H9 (cell line): Measurements from ENCODE around the gene PTPRN2. TPM values are rescaled to one million over a fixed set of nuclear protein-coding genes. Genes with fewer than 3 reads are reported as not detected.

Experiments
- DNase-seq: peaks from one replicate; pipeline ENCODE4 v3.0.0-alpha.2; 2017
- H2AFZ ChIP-seq: one replicate; pipeline ENCODE4 v1.6.1; 2013; ENCODE audit warnings: mild to moderate bottlenecking, low read length, control low read depth, moderate library complexity
- H2AK5ac ChIP-seq: 2 replicates; pipeline ENCODE4 v1.6.1; 2013; ENCODE audit warnings: low read length, control low read depth, mixed read lengths; ENCODE audit not compliant: insufficient read length
- H2BK120ac ChIP-seq: one replicate; pipeline ENCODE4 v1.6.1; 2013; ENCODE audit warnings: low read depth, mild to moderate bottlenecking, low read length, control low read depth, inconsistent platforms; ENCODE audit not compliant: poor library complexity, severe bottlenecking
- H2BK12ac ChIP-seq: 2 replicates; pipeline ENCODE4 v1.6.1; 2013; ENCODE audit warnings: low read length, control low read depth, mixed read lengths, low read depth; ENCODE audit not compliant: insufficient read length
- H2BK15ac ChIP-seq: 2 replicates; pipeline ENCODE4 v1.6.1; 2013; ENCODE audit warnings: low read depth, low read length, control low read depth
- H2BK20ac ChIP-seq: one replicate; pipeline ENCODE4 v1.6.1; 2013; ENCODE audit warnings: low read depth, mild to moderate bottlenecking, low read length, control low read depth, inconsistent platforms; ENCODE audit not compliant: poor library complexity, severe bottlenecking
- H2BK5ac ChIP-seq: 2 replicates; pipeline ENCODE4 v1.6.1; 2013; ENCODE audit warnings: low read length, control low read depth, mixed read lengths; ENCODE audit not compliant: insufficient read length
- H3K14ac ChIP-seq: 2 replicates; pipeline ENCODE4 v1.6.1; 2013; ENCODE audit warnings: low read length, control low read depth; ENCODE audit not compliant: insufficient read depth
- H3K18ac ChIP-seq: 2 replicates; pipeline ENCODE4 v1.6.1; 2013; ENCODE audit warnings: low read depth, mild to moderate bottlenecking, mixed read lengths, low read length, control low read depth; ENCODE audit not compliant: insufficient read length
- H3K23ac ChIP-seq: 2 replicates; pipeline ENCODE4 v1.6.1; 2013; ENCODE audit warnings: low read length, control low read depth, mixed read lengths, low read depth; ENCODE audit not compliant: insufficient read length
- H3K23me2 ChIP-seq: 2 replicates; pipeline ENCODE4 v1.6.1; 2013; ENCODE audit warnings: low read depth, mild to moderate bottlenecking, mixed read lengths, low read length, control low read depth; ENCODE audit not compliant: insufficient read length, poor library complexity, severe bottlenecking
- H3K27ac ChIP-seq: 2 replicates; pipeline ENCODE4 v1.5.1; 2013; ENCODE audit warnings: low read length, control low read depth, mixed read lengths, low read depth; ENCODE audit not compliant: insufficient read length
- H3K27me3 ChIP-seq: 2 replicates; pipeline ENCODE4 v1.6.1; 2013; ENCODE audit warnings: low read length, control low read depth, inconsistent platforms; ENCODE audit not compliant: insufficient read depth
- H3K4ac ChIP-seq: 2 replicates; pipeline ENCODE4 v1.6.1; 2013; ENCODE audit warnings: low read depth, mild to moderate bottlenecking, control low read depth, inconsistent platforms, low read length, moderate library complexity
- H3K4me1 ChIP-seq: 2 replicates; pipeline ENCODE4 v1.6.1; 2013; ENCODE audit warnings: low read length, control low read depth, inconsistent platforms; ENCODE audit not compliant: insufficient read depth
- H3K4me2 ChIP-seq: 2 replicates; pipeline ENCODE4 v1.6.1; 2013; ENCODE audit warnings: low read length, control low read depth, mixed read lengths; ENCODE audit not compliant: insufficient read length, insufficient read depth
- H3K56ac ChIP-seq: 2 replicates; pipeline ENCODE4 v1.6.1; 2013; ENCODE audit warnings: low read depth, mild to moderate bottlenecking, mixed read lengths, low read length, control low read depth; ENCODE audit not compliant: insufficient read length
- H3K79me1 ChIP-seq: 2 replicates; pipeline ENCODE4 v1.6.1; 2013; ENCODE audit warnings: low read depth, mild to moderate bottlenecking, moderate library complexity, low read length, control low read depth, inconsistent platforms; ENCODE audit not compliant: insufficient read depth, poor library complexity, severe bottlenecking
- H3K79me2 ChIP-seq: 2 replicates; pipeline ENCODE4 v1.6.1; 2013; ENCODE audit warnings: low read length, control low read depth, inconsistent platforms; ENCODE audit not compliant: insufficient read depth
- H3K9ac ChIP-seq: 2 replicates; pipeline ENCODE4 v1.6.1; 2013; ENCODE audit warnings: low read length, control low read depth, mixed read lengths; ENCODE audit not compliant: insufficient read length; ENCODE audit errors: extremely low read depth
- H3K9me3 ChIP-seq: one replicate; pipeline ENCODE4 v1.6.1; 2013; ENCODE audit warnings: low read depth, low read length, inconsistent platforms; ENCODE audit not compliant: control insufficient read depth
- H3T11ph ChIP-seq: one replicate; pipeline ENCODE4 v1.6.1; 2013; ENCODE audit warnings: mild to moderate bottlenecking, low read length, control low read depth, inconsistent platforms
- H4K20me1 ChIP-seq: one replicate; pipeline ENCODE4 v1.6.1; 2013; ENCODE audit not compliant: control insufficient read depth, insufficient read length, insufficient read depth
- H4K5ac ChIP-seq: 2 replicates; pipeline ENCODE4 v1.6.1; 2013; ENCODE audit warnings: low read depth, mild to moderate bottlenecking, mixed read lengths, low read length, control low read depth; ENCODE audit not compliant: insufficient read length
- H4K8ac ChIP-seq: replicated peaks from 2 replicates; pipeline ENCODE4 v1.6.1; 2013; ENCODE audit warnings: low read length, control low read depth, mixed read lengths, low read depth; ENCODE audit not compliant: insufficient read length
- H4K91ac ChIP-seq: 2 replicates; pipeline ENCODE4 v1.6.1; 2013; ENCODE audit warnings: low read depth, mild to moderate bottlenecking, moderate library complexity, mixed read lengths, low read length, control low read depth; ENCODE audit not compliant: insufficient read length
- H3K27ac Mint-ChIP-seq, 3 experiments: 2 replicates in 2 of 3; 3 replicates in 1 of 3; pipeline ENCODE4 v1.8.0; 2020 to 2021; ENCODE audit warnings: mixed read lengths in 3 of 3, mild to moderate bottlenecking in 1 of 3, moderate library complexity in 1 of 3
- H3K27me3 Mint-ChIP-seq: 2 replicates; pipeline ENCODE4 v1.8.0; 2021; ENCODE audit warnings: low read depth, mild to moderate bottlenecking, moderate library complexity, mixed read lengths
- H3K36me3 Mint-ChIP-seq, 3 experiments: 2 replicates in 2 of 3; 3 replicates in 1 of 3; pipeline ENCODE4 v1.8.0; 2020 to 2021; ENCODE audit warnings: low read depth in 3 of 3, mixed read lengths in 3 of 3; ENCODE audit not compliant: insufficient read depth in 1 of 3
- H3K4me1 Mint-ChIP-seq, 2 experiments: 2 replicates each; pipeline ENCODE4 v1.8.0; 2020; ENCODE audit warnings: mixed read lengths in 2 of 2
- H3K4me3 Mint-ChIP-seq, 2 experiments: 2 replicates in 1 of 2; 3 replicates in 1 of 2; pipeline ENCODE4 v1.8.0; 2020 to 2021; ENCODE audit warnings: mild to moderate bottlenecking in 2 of 2, mixed read lengths in 2 of 2, moderate library complexity in 1 of 2
- H3K9me3 Mint-ChIP-seq, 2 experiments: 2 replicates in 1 of 2; 3 replicates in 1 of 2; pipeline ENCODE4 v1.8.0; 2020; ENCODE audit warnings: mild to moderate bottlenecking in 2 of 2, mixed read lengths in 2 of 2, moderate library complexity in 1 of 2
- WGBS: extraction: QIAGEN DNeasy Blood & Tissue Kit; methylation state at CpG from one replicate; pipeline ENCODE4 v1.1.7; 2013; ENCODE audit warnings: missing lambda C conversion rate, low lambda C conversion rate, mixed read lengths; ENCODE audit not compliant: insufficient read length; ENCODE audit errors: extremely low coverage; 5-methylcytosine and 5-hydroxymethylcytosine counted together
- total RNA-seq: library from RNA; stranded (reverse); gene quantifications from 2 replicates; pipeline ENCODE4 v1.2.1, GENCODE V29; 2021
- TF ChIP-seq, protein P1 (sequence below): fragments of 200-600 bp; sonication (generic); conservative IDR thresholded peaks from 3 replicates; pipeline ENCODE4 v1.8.0; 2021; ENCODE audit warnings: antibody characterized with exemption, mild to moderate bottlenecking

The PTPRN2 gene
- total RNA-seq, 1 experiment from 2014 or later = 5.2 TPM

GRCh38 chr7:157691586-157692459 is 895.8 kb downstream of the PTPRN2 start:
- no peak overlapping the region for H3K27ac ChIP-seq
- TF ChIP-seq, protein P1, sequence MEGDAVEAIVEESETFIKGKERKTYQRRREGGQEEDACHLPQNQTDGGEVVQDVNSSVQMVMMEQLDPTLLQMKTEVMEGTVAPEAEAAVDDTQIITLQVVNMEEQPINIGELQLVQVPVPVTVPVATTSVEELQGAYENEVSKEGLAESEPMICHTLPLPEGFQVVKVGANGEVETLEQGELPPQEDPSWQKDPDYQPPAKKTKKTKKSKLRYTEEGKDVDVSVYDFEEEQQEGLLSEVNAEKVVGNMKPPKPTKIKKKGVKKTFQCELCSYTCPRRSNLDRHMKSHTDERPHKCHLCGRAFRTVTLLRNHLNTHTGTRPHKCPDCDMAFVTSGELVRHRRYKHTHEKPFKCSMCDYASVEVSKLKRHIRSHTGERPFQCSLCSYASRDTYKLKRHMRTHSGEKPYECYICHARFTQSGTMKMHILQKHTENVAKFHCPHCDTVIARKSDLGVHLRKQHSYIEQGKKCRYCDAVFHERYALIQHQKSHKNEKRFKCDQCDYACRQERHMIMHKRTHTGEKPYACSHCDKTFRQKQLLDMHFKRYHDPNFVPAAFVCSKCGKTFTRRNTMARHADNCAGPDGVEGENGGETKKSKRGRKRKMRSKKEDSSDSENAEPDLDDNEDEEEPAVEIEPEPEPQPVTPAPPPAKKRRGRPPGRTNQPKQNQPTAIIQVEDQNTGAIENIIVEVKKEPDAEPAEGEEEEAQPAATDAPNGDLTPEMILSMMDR = no peak
- Mint-ChIP-seq H3K9me3 (peaks cover 3% of the 10 kb centered on the region in 2 experiments), H3K4me3 (peak overlapping the region; percentile 47 to 80), H3K27me3 (peaks cover 85% of the 10 kb centered on the region), H3K27ac (no peak overlapping the region), H3K4me1 (peaks cover 16 to 29% of the 10 kb centered on the region in 2 experiments), H3K36me3 (no peaks in the 10 kb centered on the region)
- no peak overlapping the region for H2BK20ac ChIP-seq
- H3K18ac ChIP-seq = no peak overlapping the region
- no peak overlapping the region for H2BK120ac ChIP-seq
- H4K91ac ChIP-seq = no peak overlapping the region
- H3T11ph ChIP-seq = no peak overlapping the region
- no peak overlapping the region for H3K9ac ChIP-seq
- no peaks in the 10 kb centered on the region for H3K4me1 ChIP-seq
- H3K4ac ChIP-seq = no peak overlapping the region
- H4K8ac ChIP-seq = no peak overlapping the region
- H2BK5ac ChIP-seq = no peak overlapping the region
- H3K56ac ChIP-seq = no peak overlapping the region
- H3K79me2 ChIP-seq = no peaks in the 10 kb centered on the region
- H3K9me3 ChIP-seq = no peaks in the 10 kb centered on the region
- H3K23ac ChIP-seq = no peak overlapping the region
- H3K27me3 ChIP-seq = peaks cover 61% of the 10 kb centered on the region
- H2BK12ac ChIP-seq = no peak overlapping the region
- no CpG with 5 or more reads among the region's 64 CpGs for WGBS
- no peaks in the 10 kb centered on the region for H3K79me1 ChIP-seq
- DNase-seq = peak; percentile 47
- peak overlapping the region; percentile 80 for H3K4me2 ChIP-seq
- no peak overlapping the region; the same call in 1 of the 2 replicates for H3K14ac ChIP-seq
- peaks cover 37% of the 10 kb centered on the region for H3K23me2 ChIP-seq
- H2BK15ac ChIP-seq = no peak overlapping the region; the same call in 1 of the 2 replicates
- no peak overlapping the region for H4K5ac ChIP-seq
- H2AFZ ChIP-seq = no peak overlapping the region
- no peaks in the 10 kb centered on the region for H4K20me1 ChIP-seq
- H2AK5ac ChIP-seq = no peak overlapping the region
